A549 (cell line): ENCODE results near the gene KRT17. TPM values are rescaled to one million over a fixed set of nuclear protein-coding genes. Genes with fewer than 3 reads are reported as not detected.

ENCODE experiments used
- ATAC-seq, 2 experiments: fragments of 200-7000 bp in 1 of 2; fragments of >200 bp in 1 of 2; cut with Nextera tagmentation in 1 of 2; cut with Tn5 transposase in 1 of 2; 3 replicates each; pipeline versions ENCODE4 v1.8.0 to v1.9.1; 2018 to 2020; ENCODE audit warnings: mild to moderate bottlenecking in 1 of 2, moderate library complexity in 1 of 2
- CTCF ChIA-PET: fragments of 300-600 bp; sonication (Branson Sonifier 250); formaldehyde crosslinking; extraction: SDS; loops from one replicate; lab custom pipeline; 2021; ENCODE audit warnings: antibody characterized with exemption, inconsistent platforms; lab: Yijun Ruan, JAX
- POLR2A ChIA-PET: fragments of 350-600 bp; formaldehyde crosslinking; extraction: SDS; loops from one replicate; lab custom pipeline; 2021; ENCODE audit warnings: antibody characterized with exemption, inconsistent platforms; lab: Yijun Ruan, JAX
- DNase-seq, 2 experiments: peaks; one replicate each; pipeline versions ENCODE4 v3.0.0 to v3.0.0-alpha.2; 2011 to 2016; ENCODE audit warnings: low read depth in 1 of 2, low spot score in 1 of 2
- FAIRE-seq: peaks from 2 replicates; lab custom pipeline; 2011; peaks lifted over from hg19 to GRCh38; lab: Jason Lieb, UNC
- H3K27ac ChIP-seq, 2 experiments: fragments of >200 bp; sonication (Bioruptor Twin); formaldehyde crosslinking; 3 replicates each; pipeline ENCODE4 v1.5.1; 2016 to 2017
- H3K4me1 ChIP-seq: fragments of >200 bp; sonication (Bioruptor Twin); formaldehyde crosslinking; 3 replicates; pipeline ENCODE4 v1.6.1; 2016
- H3K4me2 ChIP-seq: fragments of >200 bp; sonication (Bioruptor Twin); formaldehyde crosslinking; 3 replicates; pipeline ENCODE4 v1.6.1; 2016
- H3K4me3 ChIP-seq: fragments of >200 bp; sonication (Bioruptor Twin); formaldehyde crosslinking; 3 replicates; pipeline ENCODE4 v1.5.1; 2016
- H3K9me3 ChIP-seq: fragments of >200 bp; sonication (Bioruptor Twin); formaldehyde crosslinking; 3 replicates; pipeline ENCODE4 v1.6.1; 2016
- BCL3 ChIP-seq: fragments of >200 bp; sonication (Bioruptor Twin); formaldehyde crosslinking; IDR thresholded peaks from 3 replicates; pipeline ENCODE4 v1.6.1; 2016
- CBX2 ChIP-seq: fragments of 200-600 bp; sonication (generic); IDR thresholded peaks from 2 replicates; pipeline ENCODE4 v1.6.1; 2016; ENCODE audit warnings: low read depth, mild to moderate bottlenecking, borderline replicate concordance
- CBX8 ChIP-seq: fragments of 200-600 bp; sonication (generic); IDR thresholded peaks from 2 replicates; pipeline ENCODE4 v1.6.1; 2016
- CEBPB ChIP-seq, 2 experiments: fragments of >200 bp in 1 of 2; sonication (Bioruptor Twin) in 1 of 2; formaldehyde crosslinking in 1 of 2; IDR thresholded peaks; 2 replicates each; pipeline ENCODE4 v1.6.1; 2012 to 2016
- CHD4 ChIP-seq: fragments of 200-600 bp; sonication (generic); IDR thresholded peaks from 2 replicates; pipeline ENCODE4 v1.6.1; 2016; ENCODE audit warnings: antibody characterized with exemption, mild to moderate bottlenecking, borderline replicate concordance
- EHF ChIP-seq: fragments of 250-450 bp; sonication (Bioruptor Pico); IDR thresholded peaks from 2 replicates; pipeline ENCODE4 v1.5.0; 2020; ENCODE audit warnings: mild to moderate bottlenecking
- EP300 ChIP-seq, 2 experiments: fragments of >200 bp; sonication (Bioruptor Twin); formaldehyde crosslinking; IDR thresholded peaks; 2 replicates in 1 of 2; 3 replicates in 1 of 2; pipeline ENCODE4 v1.6.1; 2016 to 2017
- FOSL2 ChIP-seq, 2 experiments: fragments of 450-650 bp in 1 of 2; fragments of >200 bp in 1 of 2; sonication (Bioruptor Twin) in 1 of 2; formaldehyde crosslinking; IDR thresholded peaks; 2 replicates each; pipeline versions ENCODE4 v1.5.0 to v1.6.1; 2016 to 2020; ENCODE audit warnings: mild to moderate bottlenecking in 1 of 2, moderate library complexity in 1 of 2
- HES2 ChIP-seq: fragments of >200 bp; sonication (Bioruptor Twin); formaldehyde crosslinking; IDR thresholded peaks from 2 replicates; pipeline ENCODE4 v1.6.1; 2016
- HOXA7 ChIP-seq: fragments of 250-450 bp; sonication (Bioruptor Pico); IDR thresholded peaks from 2 replicates; pipeline ENCODE4 v1.5.0; 2020; ENCODE audit warnings: mild to moderate bottlenecking, moderate library complexity
- KDM1A ChIP-seq: fragments of 200-600 bp; sonication (generic); IDR thresholded peaks from 2 replicates; pipeline ENCODE4 v1.6.1; 2016; ENCODE audit warnings: low read depth, mild to moderate bottlenecking
- KDM5A ChIP-seq: fragments of 200-600 bp; sonication (generic); IDR thresholded peaks from 2 replicates; pipeline ENCODE4 v1.6.1; 2016; ENCODE audit warnings: antibody characterized with exemption, mild to moderate bottlenecking
- MAFK ChIP-seq: fragments of 450-650 bp; IDR thresholded peaks from 2 replicates; pipeline ENCODE4 v1.6.1; 2014; ENCODE audit not compliant: partially characterized antibody
- MAX ChIP-seq: IDR thresholded peaks from 2 replicates; pipeline ENCODE4 v1.6.1; 2012
- NFE2L2 ChIP-seq: fragments of 150-350 bp; conservative IDR thresholded peaks from 2 replicates; pipeline ENCODE4 v1.6.1; 2014; ENCODE audit warnings: low read length
- NPAS2 ChIP-seq: fragments of 250-450 bp; sonication (Bioruptor Pico); IDR thresholded peaks from 2 replicates; pipeline ENCODE4 v1.8.0; 2022; ENCODE audit warnings: mild to moderate bottlenecking, moderate library complexity, borderline replicate concordance
- NR3C1 ChIP-seq: fragments of >200 bp; sonication (Bioruptor Twin); formaldehyde crosslinking; IDR thresholded peaks from 3 replicates; pipeline ENCODE4 v1.6.1; 2017
- PBX3 ChIP-seq: IDR thresholded peaks from 2 replicates; pipeline ENCODE4 v1.6.1; 2012
- PHF8 ChIP-seq: fragments of 200-600 bp; sonication (generic); IDR thresholded peaks from 2 replicates; pipeline ENCODE4 v1.6.1; 2016; ENCODE audit warnings: low read depth, mild to moderate bottlenecking, antibody characterized with exemption, moderate library complexity, borderline replicate concordance
- POLR2A ChIP-seq: IDR thresholded peaks from 2 replicates; pipeline ENCODE4 v1.6.1; 2012; ENCODE audit warnings: mild to moderate bottlenecking, low read length
- POLR2AphosphoS2 ChIP-seq: conservative IDR thresholded peaks from 2 replicates; pipeline ENCODE4 v1.6.1; 2012; ENCODE audit warnings: low read length, improper control_type of control experiment, inconsistent platforms
- RCOR1 ChIP-seq: fragments of 150-350 bp; IDR thresholded peaks from 2 replicates; pipeline ENCODE4 v1.6.1; 2014; ENCODE audit warnings: antibody characterized with exemption, low read length, low read depth
- REST ChIP-seq: fragments of 200-600 bp; sonication (generic); IDR thresholded peaks from 2 replicates; pipeline ENCODE4 v1.6.1; 2016; ENCODE audit warnings: antibody characterized with exemption, mild to moderate bottlenecking, moderate library complexity
- RFX5 ChIP-seq: fragments of 450-650 bp; IDR thresholded peaks from 2 replicates; pipeline ENCODE4 v1.7.1; 2014; ENCODE audit warnings: antibody characterized with exemption, mild to moderate bottlenecking, moderate library complexity
- RNF2 ChIP-seq: fragments of 200-600 bp; sonication (generic); IDR thresholded peaks from 2 replicates; pipeline ENCODE4 v1.6.1; 2016; ENCODE audit warnings: low read depth, mild to moderate bottlenecking, antibody characterized with exemption, moderate library complexity, borderline replicate concordance
- SMC3 ChIP-seq: fragments of >200 bp; sonication (Bioruptor Twin); formaldehyde crosslinking; IDR thresholded peaks from 3 replicates; pipeline ENCODE4 v1.6.1; 2018; ENCODE audit warnings: inconsistent platforms
- TFCP2L1 ChIP-seq: fragments of 250-450 bp; sonication (Bioruptor Pico); IDR thresholded peaks from 2 replicates; pipeline ENCODE4 v1.5.0; 2021; ENCODE audit warnings: mild to moderate bottlenecking
- TP53 ChIP-seq: fragments of 250-450 bp; sonication (Bioruptor Pico); IDR thresholded peaks from 2 replicates; pipeline ENCODE4 v1.5.0; 2021; ENCODE audit warnings: mild to moderate bottlenecking, moderate library complexity
- USF2 ChIP-seq: fragments of 450-650 bp; IDR thresholded peaks from 2 replicates; pipeline ENCODE4 v1.6.1; 2014; ENCODE audit warnings: antibody characterized with exemption
- ZFP36 ChIP-seq: fragments of 450-650 bp; IDR thresholded peaks from 2 replicates; pipeline ENCODE4 v1.6.1; 2014; ENCODE audit warnings: borderline replicate concordance; ENCODE audit not compliant: partially characterized antibody
- ZNF302 ChIP-seq: fragments of 250-450 bp; sonication (Bioruptor Pico); IDR thresholded peaks from 2 replicates; pipeline ENCODE4 v1.9.0; 2021; ENCODE audit warnings: inconsistent platforms, mild to moderate bottlenecking, moderate library complexity
- WGBS: methylation state at CpG from one replicate; pipeline ENCODE4 v1.1.6; 2017; ENCODE audit errors: missing lambda C conversion rate; 5-methylcytosine and 5-hydroxymethylcytosine counted together
- polyA plus RNA-seq, 4 experiments: library from polyadenylated mRNA; depleted of rRNA in 3 of 4; stranded (reverse); fragments of >200 nt; fragmentation: RNase III in 1 of 4; extraction: RNeasy Plus Mini Kit Qiagen cat#74134 plus additional on column Dnase treatment in 1 of 4; gene quantifications; 2 replicates in 3 of 4; 3 replicates in 1 of 4; pipeline ENCODE4 v1.2.3, GENCODE V29; 2011 to 2017

KRT17 gene
- polyA plus RNA-seq, 2 of the 4 experiments (the other 2 are of a cell fraction) = 0.43 to 1.2 TPM

- Histone ChIP-seq H3K4me1 (peaks cover 6% of the 10 kb centered on the region), H3K4me3 (no peak overlapping the region), H3K9me3 (no peaks in the 10 kb centered on the region), H3K4me2 (no peak overlapping the region), H3K27ac (no peak overlapping the region)
- FAIRE-seq = no peak
- ATAC-seq = no peak
- 0% methylated on average over 1 of the region's 1 CpG for WGBS
- no peak for DNase-seq
- TF ChIP-seq PBX3 = no peak
- no peak for TF ChIP-seq ZFP36
- TF ChIP-seq CBX8 = no peak
- TF ChIP-seq EHF (CRISPR knock-in tag) = no peak
- no peak for TF ChIP-seq BCL3
- no peak for TF ChIP-seq TP53 (CRISPR knock-in tag)
- no peak for TF ChIP-seq NPAS2
- TF ChIP-seq RFX5 = no peak
- no peak for TF ChIP-seq CBX2
- TF ChIP-seq NR3C1 = no peak
- no peak for TF ChIP-seq HES2
- no peak for TF ChIP-seq KDM1A
- no peak for TF ChIP-seq POLR2A
- TF ChIP-seq RCOR1 = no peak
- CTCF ChIA-PET = interaction anchor here (0.7 to 7.4 kb wide), 6 partner anchors 11 to 82 kb away, joined by 3 to 54 read pairs (median 5); no protein-coding TSS in a partner anchor
- POLR2A ChIA-PET = no interaction called here
Measured at GRCh38 chr17:41580687-41581365, 43.5 kb downstream of the KRT17 start.

GRCh38 chr17:41580244-41580575, 44.2 kb downstream of the KRT17 start:
- CTCF ChIA-PET = interaction anchor here (0.7 to 7.4 kb wide), 22 partner anchors 8 to 693 kb away, joined by 3 to 54 read pairs (median 6); no protein-coding TSS in a partner anchor
- Histone ChIP-seq H3K27ac (no peak overlapping the region), H3K4me3 (no peak overlapping the region), H3K9me3 (no peaks in the 10 kb centered on the region), H3K4me1 (peaks cover 6% of the 10 kb centered on the region), H3K4me2 (no peak overlapping the region)
- 53% methylated on average over 2 of the region's 2 CpGs for WGBS
- FAIRE-seq = no peak
- no peak for DNase-seq
- no peak for ATAC-seq
- TF ChIP-seq SMC3 (no peak), RNF2 (no peak), REST (no peak), NFE2L2 (no peak), EP300 (IDR thresholded peaks at IDR 0.05) (no peak), FOSL2 (IDR thresholded peaks at IDR 0.05) (no peak), FOSL2 (CRISPR knock-in tag; IDR thresholded peaks at IDR 0.05) (no peak), CHD4 (no peak), MAFK (no peak), CEBPB (IDR thresholded peaks at IDR 0.05) (no peak), POLR2AphosphoS2 (no peak), PHF8 (no peak), USF2 (no peak), HOXA7 (no peak), TP53 (CRISPR knock-in tag) (no peak), MAX (no peak), TFCP2L1 (CRISPR knock-in tag) (no peak), KDM5A (no peak), ZNF302 (CRISPR knock-in tag) (no peak), RCOR1 (no peak), HES2 (no peak)
- POLR2A ChIA-PET = interaction anchor here (1.0 kb wide), 1 partner anchor 68 kb away, joined by 7 read pairs; no protein-coding TSS in a partner anchor
